EH (cell line): Measurements from ENCODE around the gene TAS1R3.
A peak's percentile ranks its signal among the peaks of the same experiment; 100 is the strongest.

Experiments used
- DNase-seq: peaks from one replicate; pipeline ENCODE4 v3.0.0-alpha.2; 2015; ENCODE audit warnings: low read depth

Gene TAS1R3

GRCh38 chr1:1331068-1331965 lies at the start of gene TAS1R3:
Gene TAS1R3, plus strand, starts transcription at chr1:1331280. Its CDS starts 66 bp downstream, at chr1:1331346.
- peak; percentile 39 for DNase-seq

GRCh38 chr1:1281533-1282321 lies 49.4 kb upstream of the TAS1R3 start:
- peak; percentile 59 for DNase-seq

GRCh38 chr1:1282998-1283397 lies 48.1 kb upstream of the TAS1R3 start:
- peak; percentile 25 for DNase-seq

- peak; percentile 28 for DNase-seq
These were observed 47.3 kb upstream of the TAS1R3 start for GRCh38 chr1:1283821-1284220.

DNA sequence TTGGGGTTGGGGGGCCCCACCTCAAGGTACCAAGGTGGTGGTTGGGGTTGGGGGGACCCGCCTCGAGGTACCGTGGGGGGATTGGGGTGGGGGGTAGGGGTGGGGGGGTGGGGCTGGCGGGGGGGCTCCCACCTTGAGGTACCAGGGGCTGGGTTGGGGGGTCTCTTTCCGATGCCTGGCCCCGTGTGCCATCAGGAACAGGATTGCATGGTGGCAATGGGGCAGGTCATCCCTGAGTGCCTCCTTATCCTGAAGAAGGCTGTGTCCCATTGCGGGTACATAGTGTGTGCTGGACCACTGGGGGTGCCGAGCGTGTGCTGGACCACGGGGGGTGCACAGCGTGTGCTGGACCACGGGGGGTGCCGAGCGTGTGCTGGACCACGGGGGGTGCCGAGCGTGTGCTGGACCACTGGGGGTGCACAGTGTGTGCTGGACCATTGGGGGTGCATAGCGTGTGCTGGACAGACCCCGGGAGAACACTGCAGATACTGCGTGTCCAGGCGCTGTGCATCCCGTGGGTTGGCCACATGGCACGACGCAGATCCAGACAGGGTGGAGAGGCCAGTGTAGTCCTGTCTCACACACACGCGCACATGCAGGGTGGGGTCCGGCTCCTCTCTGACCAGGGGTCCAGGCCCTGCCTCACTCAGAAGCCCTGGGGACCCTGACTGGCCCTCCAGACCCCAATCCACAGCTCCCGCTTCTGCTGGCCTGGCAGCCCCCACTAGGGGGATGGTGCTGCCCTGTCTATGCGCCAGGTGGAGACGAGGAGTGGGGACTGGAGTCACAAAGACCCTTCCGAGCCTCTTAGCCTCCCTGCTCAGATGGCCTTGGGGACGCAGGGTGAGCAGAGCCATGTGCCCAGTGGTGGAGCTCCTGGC lies 46.6 kb upstream of the TAS1R3 start:
- DNase-seq: no peak

DNA sequence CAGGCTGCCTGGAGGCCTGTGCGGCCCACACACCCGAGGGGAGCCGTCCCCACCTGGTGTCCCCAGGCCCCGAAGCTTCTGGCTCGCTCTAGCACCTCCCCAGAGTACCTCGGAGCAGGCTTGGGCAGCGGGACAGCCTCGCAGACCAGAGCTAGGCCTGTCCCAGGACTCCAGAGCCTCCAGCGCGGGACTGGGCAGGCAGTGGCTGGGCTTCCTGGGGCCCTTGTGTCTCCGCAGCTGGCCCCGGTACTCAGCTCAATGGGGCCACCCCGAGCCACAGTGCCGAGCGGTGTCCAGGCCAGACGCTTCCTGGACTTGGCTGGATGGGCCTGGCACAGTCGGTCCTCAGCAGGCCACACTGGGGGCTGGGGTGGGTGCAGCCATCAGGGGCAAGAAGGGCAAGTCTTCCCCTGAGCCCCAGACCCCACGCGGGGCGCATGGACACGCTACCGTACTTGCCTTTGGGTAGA lies 45.9 kb upstream of the TAS1R3 start:
- no peak for DNase-seq

DNA sequence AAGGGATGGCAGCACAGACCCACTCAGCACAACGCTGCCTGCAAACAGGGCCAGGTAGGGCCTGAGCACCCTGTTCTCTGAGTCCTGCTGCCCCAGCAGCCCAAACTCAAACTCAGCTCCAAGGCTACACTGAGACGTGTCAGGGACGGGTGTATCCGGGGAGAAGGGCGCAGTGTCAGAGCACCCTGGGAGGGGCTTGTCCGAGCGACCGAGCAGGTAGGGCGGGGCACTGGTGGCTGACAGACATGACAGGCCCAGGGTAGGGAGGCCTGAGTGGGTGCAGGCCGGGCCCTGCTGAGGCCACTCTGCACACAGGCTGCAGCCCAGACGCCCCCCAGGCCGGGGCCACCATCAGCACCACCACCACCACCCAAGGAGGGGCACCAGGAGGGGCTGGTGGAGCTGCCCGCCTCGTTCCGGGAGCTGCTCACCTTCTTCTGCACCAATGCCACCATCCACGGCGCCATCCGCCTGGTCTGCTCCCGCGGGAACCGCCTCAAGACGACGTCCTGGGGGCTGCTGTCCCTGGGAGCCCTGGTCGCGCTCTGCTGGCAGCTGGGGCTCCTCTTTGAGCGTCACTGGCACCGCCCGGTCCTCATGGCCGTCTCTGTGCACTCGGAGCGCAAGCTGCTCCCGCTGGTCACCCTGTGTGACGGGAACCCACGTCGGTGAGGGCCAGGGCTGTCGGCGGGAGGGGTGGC lies 45.3 kb upstream of the TAS1R3 start:
- no peak for DNase-seq

DNA sequence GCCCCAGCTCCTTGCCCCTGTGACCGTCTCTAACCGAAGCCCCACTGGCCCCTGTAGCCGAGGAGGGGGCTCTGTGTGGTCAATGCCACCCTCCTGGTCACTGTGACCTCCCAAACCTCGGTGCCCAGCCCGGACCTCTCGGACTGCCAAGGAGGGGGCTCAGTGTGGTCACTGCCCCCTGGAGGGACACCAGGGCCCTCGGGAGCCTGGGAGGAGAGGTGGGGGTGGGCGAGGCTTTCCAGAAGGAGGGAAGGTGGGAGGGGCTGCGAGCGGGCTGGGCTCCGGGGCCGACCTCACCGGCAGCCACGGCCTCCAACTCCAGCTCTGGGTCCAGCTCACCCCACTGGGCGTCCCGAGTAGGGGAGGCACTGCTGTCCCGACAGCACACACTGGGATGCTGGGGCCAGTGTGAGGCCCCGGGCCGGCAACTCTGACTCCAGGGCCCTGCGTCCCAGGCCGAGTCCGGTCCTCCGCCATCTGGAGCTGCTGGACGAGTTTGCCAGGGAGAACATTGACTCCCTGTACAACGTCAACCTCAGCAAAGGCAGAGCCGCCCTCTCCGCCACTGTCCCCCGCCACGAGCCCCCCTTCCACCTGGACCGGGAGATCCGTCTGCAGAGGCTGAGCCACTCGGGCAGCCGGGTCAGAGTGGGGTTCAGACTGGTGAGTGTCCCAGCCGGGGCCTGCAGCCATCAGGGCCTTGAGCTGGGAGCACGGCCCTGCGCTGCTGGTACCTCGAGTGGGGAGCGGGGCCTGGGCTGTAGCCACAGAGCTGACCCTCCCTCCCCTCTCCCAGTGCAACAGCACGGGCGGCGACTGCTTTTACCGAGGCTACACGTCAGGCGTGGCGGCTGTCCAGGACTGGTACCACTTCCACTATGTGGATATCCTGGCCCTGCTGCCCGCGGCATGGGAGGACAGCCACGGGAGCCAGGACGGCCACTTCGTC lies 44.5 kb upstream of the TAS1R3 start:
- DNase-seq: no peak

- DNase-seq: no peak
These were observed 43.6 kb upstream of the TAS1R3 start for GRCh38 chr1:1287288-1288110.

DNA sequence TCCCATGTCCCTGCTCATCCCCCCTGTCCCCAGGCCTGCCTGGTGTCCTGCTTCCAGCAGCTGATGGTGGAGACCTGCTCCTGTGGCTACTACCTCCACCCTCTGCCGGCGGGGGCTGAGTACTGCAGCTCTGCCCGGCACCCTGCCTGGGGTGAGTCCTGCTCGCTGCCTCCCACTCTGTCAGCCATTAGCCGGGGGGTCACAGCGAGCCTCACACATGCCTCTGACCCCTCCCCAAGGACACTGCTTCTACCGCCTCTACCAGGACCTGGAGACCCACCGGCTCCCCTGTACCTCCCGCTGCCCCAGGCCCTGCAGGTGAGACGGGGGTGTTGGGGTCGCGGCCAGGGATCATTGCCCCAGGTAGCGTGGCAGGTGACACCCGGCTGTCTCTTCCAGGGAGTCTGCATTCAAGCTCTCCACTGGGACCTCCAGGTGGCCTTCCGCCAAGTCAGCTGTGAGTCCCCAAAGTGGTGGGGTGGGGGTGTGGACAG lies 40.8 kb upstream of the TAS1R3 start:
- peak; percentile 42 for DNase-seq

- no peak for DNase-seq
These were observed 40.0 kb upstream of the TAS1R3 start for GRCh38 chr1:1291023-1291528.

- peak; percentile 64 for DNase-seq
These were observed 39.3 kb upstream of the TAS1R3 start for GRCh38 chr1:1291548-1292441.

DNA sequence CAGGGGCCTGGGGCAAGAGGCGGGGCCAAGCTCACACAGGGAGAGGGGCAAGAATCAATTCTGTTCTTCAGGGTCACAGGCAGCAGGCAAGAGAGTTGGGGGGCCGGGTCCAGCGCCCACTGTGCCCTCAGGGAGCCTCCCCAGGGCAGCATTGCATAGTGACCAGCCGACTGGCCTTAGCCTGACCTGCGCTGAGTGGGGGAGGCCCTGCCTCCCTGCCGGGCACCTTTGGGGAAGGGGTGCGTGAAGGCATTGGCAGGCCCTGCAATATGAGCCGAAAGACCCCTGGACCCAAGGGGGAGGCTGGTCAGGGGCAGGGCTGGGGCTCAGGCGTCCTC lies 38.7 kb upstream of the TAS1R3 start:
- no peak for DNase-seq

GRCh38 chr1:1292851-1293250 lies 38.2 kb upstream of the TAS1R3 start:
- DNase-seq: no peak

DNA sequence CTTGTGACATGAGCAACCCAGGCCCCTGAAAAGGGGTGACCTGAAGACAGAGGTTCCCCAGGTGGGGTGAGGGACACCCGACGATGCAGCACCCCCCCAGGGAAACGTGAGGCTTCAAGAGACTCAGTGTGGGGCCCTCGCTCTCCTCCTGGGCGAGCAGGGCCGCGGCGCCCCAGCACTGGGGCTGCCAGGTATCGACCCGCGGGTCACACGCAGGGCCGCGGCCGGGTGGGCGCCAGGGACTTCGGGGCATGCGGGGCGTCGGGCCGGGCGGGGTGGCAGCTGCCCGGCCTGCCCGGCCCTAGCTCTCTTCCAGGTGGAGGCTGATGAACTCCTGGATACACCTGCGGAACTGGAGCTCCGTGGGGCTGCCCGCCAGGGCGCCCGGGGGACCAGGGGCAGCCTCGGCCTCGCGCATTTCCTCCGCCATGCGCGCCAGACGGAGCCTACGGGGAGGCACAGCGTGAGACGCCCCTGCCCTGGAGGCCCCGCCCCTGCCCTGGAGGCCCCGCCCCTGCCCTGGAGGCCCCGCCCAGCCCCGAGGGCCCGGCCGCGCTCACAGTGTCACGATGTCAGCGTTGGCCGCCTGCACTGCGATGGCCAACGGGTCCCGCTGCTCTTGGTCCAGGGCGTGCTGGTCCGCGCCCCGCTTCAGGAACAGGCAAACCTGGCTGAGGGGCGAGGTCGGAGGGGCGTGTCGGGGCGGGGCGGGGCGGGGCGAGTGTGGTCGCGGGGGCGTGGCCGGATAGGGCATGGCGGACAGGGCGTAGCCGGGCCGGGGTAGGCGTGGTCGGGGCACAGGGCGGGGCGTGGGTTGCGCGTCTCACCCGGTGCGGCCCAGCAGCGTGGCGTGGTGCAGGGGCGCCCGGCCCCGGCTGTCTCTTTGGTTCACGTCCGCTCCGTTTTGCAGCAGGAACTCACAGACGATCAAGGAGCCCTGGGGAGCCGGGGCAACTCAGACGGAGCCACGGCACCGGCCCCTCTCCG lies 37.5 kb upstream of the TAS1R3 start:
- DNase-seq: no peak

DNA sequence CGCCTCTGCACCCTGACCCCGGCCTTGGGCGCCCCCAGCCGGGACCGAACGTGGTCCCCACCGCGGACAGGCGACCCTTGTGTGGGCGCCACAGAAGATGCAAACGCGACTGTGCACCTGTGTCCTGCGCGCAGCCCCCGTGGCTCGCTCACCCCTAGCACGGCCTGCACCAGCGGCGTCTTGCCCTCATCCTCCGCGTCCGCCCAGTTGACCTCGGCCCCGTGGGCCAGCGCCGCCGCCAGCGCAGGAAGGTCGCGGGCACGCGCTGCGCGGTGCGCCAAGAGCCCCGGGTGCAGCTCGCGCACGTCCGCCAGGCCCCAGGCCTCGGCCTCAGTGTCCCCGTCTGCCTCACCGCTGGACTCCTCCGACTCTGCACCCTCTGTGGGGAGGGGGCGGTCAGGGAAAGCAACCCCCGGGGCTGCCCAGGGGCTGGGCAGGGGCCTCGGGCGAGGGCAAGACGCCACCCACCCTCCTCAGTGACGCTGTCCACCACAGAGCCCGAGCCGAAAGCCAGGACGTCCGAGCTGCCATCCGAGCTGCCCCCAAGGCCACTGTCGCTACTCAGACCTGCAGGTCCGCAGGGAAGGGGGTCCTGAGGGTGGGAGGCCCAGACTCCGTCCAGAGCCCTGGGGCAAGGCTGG lies 36.7 kb upstream of the TAS1R3 start:
- DNase-seq: no peak
